ENCODE results near the gene CELF2. TPM values are rescaled to one million over a fixed set of nuclear protein-coding genes. Genes with fewer than 3 reads are reported as not detected.

The CELF2 gene
- total RNA-seq, 1 donor from 2014 or later = 11.0 TPM

- H3K4me3 ChIP-seq (ENCODE audit: low read depth, low read length) = no peak overlapping the region
- no peak for DNase-seq (ENCODE audit: low read depth)
- TF ChIP-seq, protein P1, sequence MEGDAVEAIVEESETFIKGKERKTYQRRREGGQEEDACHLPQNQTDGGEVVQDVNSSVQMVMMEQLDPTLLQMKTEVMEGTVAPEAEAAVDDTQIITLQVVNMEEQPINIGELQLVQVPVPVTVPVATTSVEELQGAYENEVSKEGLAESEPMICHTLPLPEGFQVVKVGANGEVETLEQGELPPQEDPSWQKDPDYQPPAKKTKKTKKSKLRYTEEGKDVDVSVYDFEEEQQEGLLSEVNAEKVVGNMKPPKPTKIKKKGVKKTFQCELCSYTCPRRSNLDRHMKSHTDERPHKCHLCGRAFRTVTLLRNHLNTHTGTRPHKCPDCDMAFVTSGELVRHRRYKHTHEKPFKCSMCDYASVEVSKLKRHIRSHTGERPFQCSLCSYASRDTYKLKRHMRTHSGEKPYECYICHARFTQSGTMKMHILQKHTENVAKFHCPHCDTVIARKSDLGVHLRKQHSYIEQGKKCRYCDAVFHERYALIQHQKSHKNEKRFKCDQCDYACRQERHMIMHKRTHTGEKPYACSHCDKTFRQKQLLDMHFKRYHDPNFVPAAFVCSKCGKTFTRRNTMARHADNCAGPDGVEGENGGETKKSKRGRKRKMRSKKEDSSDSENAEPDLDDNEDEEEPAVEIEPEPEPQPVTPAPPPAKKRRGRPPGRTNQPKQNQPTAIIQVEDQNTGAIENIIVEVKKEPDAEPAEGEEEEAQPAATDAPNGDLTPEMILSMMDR (conservative IDR thresholded peaks at IDR 0.05; ENCODE audit: low read depth, low read length) = no peak
These were observed 232.1 kb downstream of the CELF2 start for GRCh38 chr10:11249808-11250195.

GRCh38 chr10:11250304-11250703 lies 232.6 kb downstream of the CELF2 start:
- no peak for DNase-seq (ENCODE audit: low read depth)
- H3K4me3 ChIP-seq (ENCODE audit: low read depth, low read length) = no peak overlapping the region
- TF ChIP-seq, protein P1 (conservative IDR thresholded peaks at IDR 0.05; ENCODE audit: low read depth, low read length) = no peak

- DNase-seq (ENCODE audit: low read depth) = no peak
- no peak overlapping the region for H3K4me3 ChIP-seq (ENCODE audit: low read depth, low read length)
- TF ChIP-seq, protein P1 (conservative IDR thresholded peaks at IDR 0.05; ENCODE audit: low read depth, low read length) = no peak
These were observed 235.2 kb downstream of the CELF2 start for GRCh38 chr10:11252887-11253286.

GRCh38 chr10:11253385-11254002 lies 235.8 kb downstream of the CELF2 start:
- H3K4me3 ChIP-seq (ENCODE audit: low read depth, low read length) = no peak overlapping the region
- TF ChIP-seq, protein P1 (conservative IDR thresholded peaks at IDR 0.05; ENCODE audit: low read depth, low read length) = no peak
- DNase-seq (ENCODE audit: low read depth) = no peak

DNA sequence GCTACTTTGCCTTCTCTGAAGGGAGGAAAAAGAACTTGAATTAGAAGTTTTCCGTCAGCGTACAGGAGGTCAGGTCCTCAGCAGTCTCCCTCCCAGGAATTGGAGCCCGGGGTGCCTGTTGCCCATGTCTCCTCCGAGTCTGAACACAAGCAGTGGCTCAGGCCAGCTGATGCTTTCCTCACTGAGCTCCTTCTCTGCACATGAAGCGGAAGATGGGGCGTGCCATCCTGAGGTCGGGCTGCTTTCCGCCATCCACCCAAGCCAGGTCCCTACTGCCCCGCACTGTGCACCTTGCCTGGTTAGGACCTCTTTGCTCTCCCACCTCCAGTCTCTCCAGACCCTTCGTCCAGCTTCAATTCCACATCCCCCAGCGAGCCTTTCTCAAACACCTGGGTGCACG lies 237.5 kb downstream of the CELF2 start:
- DNase-seq (ENCODE audit: low read depth) = no peak
- H3K4me3 ChIP-seq (ENCODE audit: low read depth, low read length) = no peak overlapping the region
- TF ChIP-seq, protein P1 (conservative IDR thresholded peaks at IDR 0.05; ENCODE audit: low read depth, low read length) = no peak

GRCh38 chr10:11255796-11256444 lies 238.2 kb downstream of the CELF2 start:
- no peak for DNase-seq (ENCODE audit: low read depth)
- no peak overlapping the region for H3K4me3 ChIP-seq (ENCODE audit: low read depth, low read length)
- TF ChIP-seq, protein P1 (conservative IDR thresholded peaks at IDR 0.05; ENCODE audit: low read depth, low read length) = no peak

GRCh38 chr10:11256896-11257295 lies 239.2 kb downstream of the CELF2 start:
- TF ChIP-seq, protein P1 (conservative IDR thresholded peaks at IDR 0.05; ENCODE audit: low read depth, low read length) = no peak
- DNase-seq (ENCODE audit: low read depth) = no peak
- H3K4me3 ChIP-seq (ENCODE audit: low read depth, low read length) = no peak overlapping the region

Data from epithelial cell of proximal tubule (primary cell).